Measurements from ENCODE around the gene BMS1.
A peak's percentile ranks its signal among the peaks of the same experiment; 100 is the strongest.
"Not testable (repeated sequence)": the region's sequence is repeated elsewhere in the genome, so short reads cannot be mapped to it uniquely, and the experiment has no call there.

The BMS1 gene

DNA sequence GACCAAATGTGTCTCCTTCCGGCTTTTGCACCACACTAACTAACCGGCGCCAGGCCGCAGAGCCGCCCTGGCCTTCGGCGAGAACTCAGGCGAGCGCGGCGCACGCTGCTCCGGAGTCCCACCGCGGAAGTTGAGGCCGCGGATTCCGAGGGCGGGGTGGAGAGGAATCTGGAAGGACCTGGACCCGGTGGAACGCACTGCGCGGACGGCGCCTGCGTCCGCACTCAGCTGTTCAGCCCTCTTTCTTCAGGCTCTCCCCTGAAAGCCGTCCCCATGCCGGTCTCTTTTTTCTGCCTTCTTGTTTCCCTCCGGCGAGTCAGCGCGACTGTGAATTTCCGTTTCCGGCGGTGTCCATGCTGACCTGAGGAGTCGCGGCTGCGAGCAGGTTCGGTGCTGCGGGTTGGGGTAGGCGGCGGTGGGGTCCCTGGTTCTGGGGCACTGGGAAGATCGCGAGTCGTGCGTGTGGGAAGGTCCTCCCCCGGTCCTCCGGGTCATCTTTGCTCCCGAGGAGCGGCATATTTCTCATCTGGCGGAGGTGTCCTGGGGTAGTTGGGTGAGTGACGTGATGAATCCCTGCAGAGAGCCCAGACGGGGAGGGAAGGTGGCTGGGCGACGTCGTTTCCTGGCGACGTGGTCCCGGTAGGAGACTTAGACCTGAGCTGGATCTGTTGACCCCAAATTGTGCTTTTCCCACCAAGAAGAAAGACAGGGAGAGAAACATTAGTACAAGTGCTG lies at the start of gene BMS1:
Gene BMS1 (plus strand): TSS at position 350 of the 735 bp plus-strand sequence. CDS start 1,600 bp downstream, outside the sequence.
- peak; percentile 57 to 81 (median 71) for DNase-seq (ENCODE audit: low read depth in 3 of 3, low spot score in 1 of 3)

DNA sequence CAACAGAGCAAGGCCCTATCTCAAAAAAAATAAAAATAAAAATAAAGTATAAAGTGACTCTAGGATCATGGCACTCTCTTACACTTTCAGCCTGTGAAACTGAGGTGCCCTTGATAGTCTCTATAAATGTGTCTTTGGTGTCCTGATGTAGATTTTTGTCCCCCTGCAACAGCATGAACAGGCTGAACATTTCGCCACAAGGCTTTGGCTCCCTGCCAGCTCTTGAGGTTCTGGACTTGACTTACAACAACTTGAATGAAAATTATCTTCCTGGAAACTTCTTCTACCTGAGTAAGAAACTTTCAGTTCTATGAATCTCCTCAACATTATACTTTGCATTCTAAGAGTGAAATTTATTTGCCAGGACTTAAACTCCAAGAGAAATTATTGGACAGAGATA lies 48.1 kb upstream of the BMS1 start:
- no peak for DNase-seq (ENCODE audit: low read depth in 3 of 3, low spot score in 1 of 3)

DNA sequence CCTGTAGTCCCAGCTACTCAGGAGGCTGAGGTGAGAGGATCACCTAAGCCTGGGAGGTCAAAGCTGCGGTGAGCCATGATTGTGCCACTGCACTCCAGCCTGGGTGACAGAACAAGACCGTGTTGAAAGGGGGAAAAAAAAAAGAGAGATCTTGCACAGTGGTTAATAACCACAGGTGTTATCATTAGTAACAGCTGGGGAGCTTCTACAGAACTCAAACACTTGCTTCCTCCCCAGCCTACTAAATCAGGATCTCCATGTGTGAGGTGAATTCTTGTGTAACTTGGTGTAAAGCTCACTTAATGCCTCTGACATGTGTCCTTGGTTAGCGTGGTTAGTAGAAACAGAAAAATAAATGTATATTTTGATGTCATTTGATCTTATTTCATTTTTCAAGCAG lies 43.9 kb upstream of the BMS1 start:
- DNase-seq (ENCODE audit: low read depth in 3 of 3, low spot score in 1 of 3), result no peak

GRCh38 chr10:42741536-42741935 lies 41.1 kb upstream of the BMS1 start:
- DNase-seq (ENCODE audit: low read depth in 3 of 3, low spot score in 1 of 3), result not testable (repeated sequence)

- DNase-seq (ENCODE audit: low read depth in 3 of 3, low spot score in 1 of 3), result no peak
These were observed 38.9 kb upstream of the BMS1 start for GRCh38 chr10:42743697-42744096.

- no peak for DNase-seq (ENCODE audit: low read depth in 3 of 3, low spot score in 1 of 3)
These were observed 38.4 kb upstream of the BMS1 start for GRCh38 chr10:42744134-42744701.

- DNase-seq (ENCODE audit: low read depth in 3 of 3, low spot score in 1 of 3), result peak in 2 of 3 donors; percentile 43 to 77
These were observed 29.5 kb upstream of the BMS1 start for GRCh38 chr10:42753126-42753506.

DNA sequence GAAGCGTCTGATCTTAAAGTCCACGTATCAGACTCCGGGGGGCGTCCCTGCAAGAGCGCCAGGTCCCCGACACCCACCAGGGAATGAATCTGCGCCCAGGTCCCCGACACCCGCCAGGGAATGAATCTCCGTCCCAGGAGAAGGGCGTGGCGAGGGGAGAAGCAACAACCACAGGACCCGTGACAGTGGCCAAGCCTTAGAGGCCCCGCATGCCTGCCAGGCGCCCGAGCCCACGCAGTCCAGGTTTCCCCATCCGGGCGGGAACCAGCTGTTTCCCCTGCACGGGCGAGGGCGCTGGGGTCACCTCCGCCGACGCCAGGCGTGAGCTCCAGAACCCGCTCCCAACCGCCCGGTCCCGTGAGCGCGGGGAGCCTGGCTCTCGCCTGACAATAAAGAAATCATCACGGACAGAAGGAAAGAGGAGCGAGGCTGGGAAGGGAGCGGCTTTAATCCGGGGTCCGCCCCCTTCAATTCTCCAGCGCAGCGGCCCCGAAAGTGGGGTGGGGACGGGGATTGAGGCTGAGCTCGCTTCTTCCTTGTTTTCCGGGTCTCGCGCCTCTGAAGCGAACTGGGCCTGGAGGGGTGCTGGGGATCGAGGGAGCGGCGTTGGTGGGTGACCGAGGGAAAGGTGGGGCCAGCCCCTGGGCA lies 29.0 kb upstream of the BMS1 start:
- no peak for DNase-seq (ENCODE audit: low read depth in 3 of 3, low spot score in 1 of 3)

- no peak for DNase-seq (ENCODE audit: low read depth in 3 of 3, low spot score in 1 of 3)
These were observed 28.2 kb upstream of the BMS1 start for GRCh38 chr10:42754155-42755027.

DNA sequence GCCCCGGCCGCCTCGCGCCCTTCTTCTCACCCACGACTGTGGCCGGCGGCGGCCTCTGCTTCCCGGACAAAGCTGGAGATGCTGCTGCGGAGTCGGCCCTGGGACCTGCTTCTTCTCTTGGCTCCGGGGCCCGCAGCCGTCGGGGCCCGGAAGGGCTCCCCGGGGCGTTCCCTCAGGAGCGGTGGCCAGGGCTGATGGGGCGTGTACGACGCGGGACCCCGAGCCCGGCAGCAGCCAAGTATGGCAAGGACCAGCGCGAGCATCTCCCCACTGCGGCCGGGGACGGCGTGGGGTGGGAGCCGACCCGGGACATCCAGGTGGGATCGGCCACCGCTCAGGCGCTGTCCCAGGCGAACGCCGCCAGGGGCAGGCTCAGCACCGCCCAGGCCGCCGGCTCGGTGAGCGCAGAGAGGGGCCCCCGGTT lies 27.6 kb upstream of the BMS1 start:
- DNase-seq (ENCODE audit: low read depth in 3 of 3, low spot score in 1 of 3), result no peak

DNA sequence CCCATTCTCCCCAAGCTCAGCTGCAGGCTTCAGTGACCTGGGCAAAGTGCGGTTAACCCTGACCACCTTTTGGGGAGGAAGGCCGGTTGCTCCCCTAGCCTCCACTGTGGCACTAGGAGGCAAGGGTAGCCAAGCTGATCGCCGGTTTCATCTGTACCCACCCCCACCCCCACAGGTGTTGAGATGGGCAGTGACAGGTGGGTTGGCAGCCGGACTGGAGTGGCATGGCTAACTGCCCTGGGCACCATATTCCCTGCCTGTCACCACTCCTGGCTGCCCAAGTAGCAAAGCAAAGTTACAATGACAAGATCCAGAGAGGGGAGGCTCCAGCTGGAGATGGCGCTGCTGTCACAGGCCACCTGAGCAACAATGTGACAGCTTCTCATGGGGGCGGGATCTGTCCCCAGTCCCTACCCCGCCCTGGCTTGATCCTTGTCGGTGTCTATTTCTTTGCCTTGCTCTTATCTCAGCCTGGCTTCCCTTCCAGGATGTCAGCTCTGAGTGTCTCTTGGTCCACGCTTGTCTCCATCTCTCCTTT lies 27.0 kb upstream of the BMS1 start:
- DNase-seq (ENCODE audit: low read depth in 3 of 3, low spot score in 1 of 3), result no peak

- DNase-seq (ENCODE audit: low read depth in 3 of 3, low spot score in 1 of 3), result no peak
These were observed 14.7 kb upstream of the BMS1 start for GRCh38 chr10:42767906-42768305.

DNA sequence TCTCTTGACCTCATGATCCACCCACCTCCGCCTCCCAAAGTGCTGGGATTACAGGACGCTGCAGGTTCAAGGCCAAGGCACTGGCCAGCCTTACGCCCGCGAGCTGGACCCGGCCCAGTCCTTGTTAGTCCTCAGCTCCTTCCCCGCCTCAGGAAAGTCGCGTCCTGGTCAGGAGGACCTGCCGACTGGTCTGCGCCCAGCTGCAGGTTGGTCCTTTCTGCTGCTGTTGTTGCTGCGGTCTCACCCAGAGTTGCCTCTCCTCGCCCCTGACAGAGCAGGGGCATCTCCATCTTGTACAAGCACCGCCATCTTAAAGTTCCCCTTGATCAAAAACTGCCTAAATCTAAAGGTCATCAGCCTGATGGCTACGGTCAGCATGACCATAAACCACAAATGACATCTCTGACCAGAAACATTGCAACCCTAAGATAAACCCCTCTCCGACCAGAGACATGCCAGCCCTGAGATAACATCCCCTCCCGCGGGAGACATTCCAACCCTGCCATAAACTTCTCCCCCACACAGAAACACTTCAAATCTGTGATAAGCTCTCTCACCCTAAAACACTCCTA lies 13.9 kb upstream of the BMS1 start:
- no peak for DNase-seq (ENCODE audit: low read depth in 3 of 3, low spot score in 1 of 3)

- no peak for DNase-seq (ENCODE audit: low read depth in 3 of 3, low spot score in 1 of 3)
These were observed 13.4 kb upstream of the BMS1 start for GRCh38 chr10:42769173-42769572.

- no peak for DNase-seq (ENCODE audit: low read depth in 3 of 3, low spot score in 1 of 3)
These were observed 12.9 kb upstream of the BMS1 start for GRCh38 chr10:42769673-42770072.

- no peak for DNase-seq (ENCODE audit: low read depth in 3 of 3, low spot score in 1 of 3)
These were observed 5.9 kb upstream of the BMS1 start for GRCh38 chr10:42776681-42777080.

GRCh38 chr10:42780456-42780855 lies 2.1 kb upstream of the BMS1 start:
- no peak for DNase-seq (ENCODE audit: low read depth in 3 of 3, low spot score in 1 of 3)

DNA sequence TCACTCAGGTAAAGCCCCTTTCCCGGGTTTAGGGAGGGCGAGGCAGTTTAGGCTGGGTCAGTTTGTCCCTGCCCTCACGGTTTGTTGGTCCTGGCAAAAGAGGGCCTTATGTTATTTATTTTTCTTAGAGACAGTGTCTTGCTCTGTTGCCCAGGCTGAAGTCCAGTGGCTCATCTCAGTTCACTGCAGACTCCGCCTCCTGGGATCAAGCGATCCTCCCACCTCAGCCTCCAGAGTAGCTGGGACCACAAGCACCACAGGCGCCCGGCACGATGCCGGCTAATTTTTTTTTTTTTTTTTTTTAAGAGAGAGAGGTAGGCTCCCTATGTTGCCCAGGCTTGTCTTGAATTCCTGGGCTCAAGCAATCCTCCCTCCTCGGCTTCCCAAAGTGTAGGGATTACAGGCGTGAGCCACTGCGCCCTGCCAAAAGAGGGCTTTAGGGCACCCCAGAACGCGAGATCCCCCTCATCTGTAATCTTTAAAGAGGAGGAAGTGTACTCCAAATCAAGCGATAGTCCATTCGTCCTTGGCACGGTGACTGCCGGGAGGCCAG lies 626 bp upstream of the BMS1 start:
- no peak for DNase-seq (ENCODE audit: low read depth in 3 of 3, low spot score in 1 of 3)

DNA sequence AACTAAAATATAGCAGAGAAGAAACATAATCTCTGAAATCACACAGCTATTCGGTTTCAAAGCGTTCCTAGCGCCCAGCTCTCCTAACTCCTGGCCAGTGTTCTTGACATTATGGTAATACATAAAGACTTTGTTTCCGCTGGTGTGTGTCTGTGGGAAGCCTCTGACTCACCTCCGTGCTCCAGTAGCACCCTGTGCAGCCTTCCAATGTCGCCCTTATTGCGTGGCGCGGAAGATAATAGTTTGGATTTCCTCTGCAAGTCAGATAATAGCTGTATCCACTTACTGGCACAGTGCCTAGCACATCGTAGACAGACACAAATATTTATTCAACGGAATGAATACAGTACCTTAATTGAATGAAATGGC lies 570 bp downstream of the BMS1 start:
- DNase-seq (ENCODE audit: low read depth in 3 of 3, low spot score in 1 of 3), result no peak

DNA sequence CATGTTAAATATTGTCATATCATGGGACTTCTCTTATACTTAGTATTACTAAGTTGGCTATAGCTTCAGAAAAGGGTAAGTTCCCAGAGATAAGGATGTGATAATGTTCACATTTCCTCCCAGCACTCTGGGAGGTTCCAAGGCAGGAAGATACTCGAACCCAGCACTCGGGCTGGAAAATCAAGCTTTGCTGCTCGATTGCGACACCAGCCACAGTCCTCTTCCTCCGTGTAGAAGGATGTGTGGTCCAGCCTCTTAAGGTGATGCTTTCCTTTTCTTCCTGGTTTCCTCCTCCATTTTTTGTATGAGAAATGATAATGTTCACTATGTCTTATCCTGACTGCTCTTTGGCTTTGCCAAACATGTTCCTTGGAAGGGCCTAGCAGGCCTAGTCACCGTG lies 3.2 kb downstream of the BMS1 start:
- DNase-seq (ENCODE audit: low read depth in 3 of 3, low spot score in 1 of 3), result no peak

- no peak for DNase-seq (ENCODE audit: low read depth in 3 of 3, low spot score in 1 of 3)
These were observed 8.2 kb downstream of the BMS1 start for GRCh38 chr10:42790835-42791234.
